A673 (cell line): ENCODE data around the gene FSTL4.

Source experiments
- EZH2 ChIP-seq: fragments of 200-600 bp; sonication (generic); IDR thresholded peaks from 2 replicates; pipeline ENCODE4 v1.6.1; 2017; ENCODE audit warnings: borderline replicate concordance, low read depth, mild to moderate bottlenecking, mixed read lengths, antibody characterized with exemption, low read length; ENCODE audit not compliant: poor library complexity, severe bottlenecking
- TF ChIP-seq, protein P1 (sequence below): fragments of 300-800, 200-600 bp; sonication (generic); conservative IDR thresholded peaks from 2 replicates; pipeline ENCODE4 v1.5.1; 2017; ENCODE audit warnings: low read depth, mild to moderate bottlenecking, antibody characterized with exemption, low read length, moderate library complexity, mixed read lengths

DNA sequence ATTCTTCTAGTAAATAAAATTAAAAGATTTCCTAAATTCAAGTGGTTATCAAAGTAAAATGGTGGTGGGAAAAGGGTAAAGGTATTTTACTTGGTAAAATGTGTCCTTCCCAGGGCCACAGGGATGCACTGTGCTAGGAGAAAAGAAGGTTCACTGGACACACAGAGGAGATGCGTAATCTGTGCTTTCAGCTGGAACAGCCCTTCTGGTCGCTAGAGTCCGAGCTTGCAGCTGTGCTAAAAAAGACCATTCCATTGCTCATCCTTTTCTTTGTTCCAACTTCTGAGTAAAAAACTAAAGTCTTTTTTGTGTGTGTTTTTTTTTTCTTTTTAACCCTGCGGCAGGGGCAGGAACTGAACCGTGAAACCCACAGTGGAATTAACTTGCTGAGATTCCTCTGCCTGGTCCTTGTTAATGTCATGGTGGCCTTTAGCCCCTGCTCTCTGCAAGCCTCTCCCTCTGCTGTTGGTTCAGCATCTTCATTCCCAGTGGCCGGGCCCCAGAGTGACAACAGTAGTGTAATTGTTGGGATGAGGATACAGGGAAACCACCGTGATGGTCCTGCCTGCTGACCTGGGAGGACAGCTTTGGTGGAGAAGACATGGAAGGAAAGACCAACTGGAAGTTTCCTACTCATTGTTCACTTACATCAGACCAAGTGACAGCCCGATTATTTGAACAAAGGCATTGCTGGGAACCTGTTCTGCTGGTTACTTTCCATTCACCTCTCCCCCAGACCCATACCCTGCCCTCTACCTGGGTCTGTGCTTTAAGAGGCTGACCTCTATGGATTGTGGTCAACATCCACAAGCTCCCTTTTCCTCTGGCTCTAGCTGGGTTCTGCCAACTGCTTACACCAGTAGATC is 31.9 kb upstream of the FSTL4 start:
- TF ChIP-seq, protein P1, sequence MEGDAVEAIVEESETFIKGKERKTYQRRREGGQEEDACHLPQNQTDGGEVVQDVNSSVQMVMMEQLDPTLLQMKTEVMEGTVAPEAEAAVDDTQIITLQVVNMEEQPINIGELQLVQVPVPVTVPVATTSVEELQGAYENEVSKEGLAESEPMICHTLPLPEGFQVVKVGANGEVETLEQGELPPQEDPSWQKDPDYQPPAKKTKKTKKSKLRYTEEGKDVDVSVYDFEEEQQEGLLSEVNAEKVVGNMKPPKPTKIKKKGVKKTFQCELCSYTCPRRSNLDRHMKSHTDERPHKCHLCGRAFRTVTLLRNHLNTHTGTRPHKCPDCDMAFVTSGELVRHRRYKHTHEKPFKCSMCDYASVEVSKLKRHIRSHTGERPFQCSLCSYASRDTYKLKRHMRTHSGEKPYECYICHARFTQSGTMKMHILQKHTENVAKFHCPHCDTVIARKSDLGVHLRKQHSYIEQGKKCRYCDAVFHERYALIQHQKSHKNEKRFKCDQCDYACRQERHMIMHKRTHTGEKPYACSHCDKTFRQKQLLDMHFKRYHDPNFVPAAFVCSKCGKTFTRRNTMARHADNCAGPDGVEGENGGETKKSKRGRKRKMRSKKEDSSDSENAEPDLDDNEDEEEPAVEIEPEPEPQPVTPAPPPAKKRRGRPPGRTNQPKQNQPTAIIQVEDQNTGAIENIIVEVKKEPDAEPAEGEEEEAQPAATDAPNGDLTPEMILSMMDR = no peak
- no peak for TF ChIP-seq EZH2
